ENCODE data around the gene TRPM3.

- TF ChIP-seq CTCF (IDR thresholded peaks at IDR 0.05; ENCODE audit: insufficient read depth, low read length) (no peak), POLR2AphosphoS5 (IDR thresholded peaks at IDR 0.05; ENCODE audit: low read depth) (no peak), GABPA (IDR thresholded peaks at IDR 0.05; ENCODE audit: low read depth) (no peak), SPI1 (IDR thresholded peaks at IDR 0.05; ENCODE audit: borderline replicate concordance, low read depth) (no peak)
Measured at GRCh38 chr9:70873506-70873905, 247.9 kb downstream of the TRPM3 start.
